Sigmoid colon (tissue), 4 donors: ENCODE data around the gene COL4A3.

Experiments
- CTCF ChIP-seq, 4 experiments: fragments of 450-650 bp in 3 of 4; fragments of 200-600 bp in 1 of 4; IDR thresholded peaks; one replicate each; pipeline ENCODE4 v1.5.1; 2016 to 2019; ENCODE audit warnings: antibody characterized with exemption in 4 of 4, mild to moderate bottlenecking in 3 of 4, moderate library complexity in 2 of 4
- EP300 ChIP-seq, 4 donors: sonication (generic); formaldehyde crosslinking; IDR thresholded peaks; one replicate each; pipeline ENCODE4 v1.6.1; 2017; ENCODE audit warnings: antibody characterized with exemption in 4 of 4
- POLR2AphosphoS5 ChIP-seq, 4 donors: sonication (generic); formaldehyde crosslinking; IDR thresholded peaks; one replicate each; pipeline ENCODE4 v1.6.1; 2017; ENCODE audit warnings: antibody characterized with exemption in 4 of 4

GRCh38 chr2:227180770-227181169 is 16.3 kb downstream of the COL4A3 start:
- no peak for TF ChIP-seq CTCF (IDR thresholded peaks at IDR 0.05)
- no peak for TF ChIP-seq POLR2AphosphoS5 (IDR thresholded peaks at IDR 0.05)
- no peak for TF ChIP-seq EP300 (IDR thresholded peaks at IDR 0.05)
